NB4 (cell line): Measurements from ENCODE around the gene ZKSCAN2.

Experiments used
- CTCF ChIP-seq: IDR thresholded peaks from one replicate; pipeline ENCODE4 v1.5.1; 2012; ENCODE audit warnings: low read depth, low read length
- MAX ChIP-seq: IDR thresholded peaks from 2 replicates; pipeline ENCODE4 v1.6.1; 2011; ENCODE audit warnings: low read depth, low read length
- POLR2A ChIP-seq: IDR thresholded peaks from 2 replicates; pipeline ENCODE4 v1.6.1; 2011; ENCODE audit warnings: mild to moderate bottlenecking; ENCODE audit not compliant: insufficient read length; ENCODE audit errors: extremely low read depth

- TF ChIP-seq CTCF (no peak), POLR2A (no peak), MAX (no peak)
Measured at GRCh38 chr16:25194273-25194878, 63.3 kb downstream of the ZKSCAN2 start.
